Lung microvascular endothelial cell (primary cell): Measurements from ENCODE around the gene TMX1. TPM values are rescaled to one million over a fixed set of nuclear protein-coding genes. Genes with fewer than 3 reads are reported as not detected.

ENCODE experiments used
- DNase-seq, 2 donors: peaks; one replicate each; pipeline versions ENCODE4 v3.0.0 to v3.0.0-alpha.2; 2010; ENCODE audit warnings: low read depth in 2 of 2
- total RNA-seq: library from RNA; depleted of rRNA; stranded (reverse); fragments of >200 nt; gene quantifications from 2 replicates; pipeline ENCODE4 v1.2.1, GENCODE V29; 2014

TMX1 gene
- total RNA-seq, 1 donor from 2014 or later: 40.5 TPM

DNA sequence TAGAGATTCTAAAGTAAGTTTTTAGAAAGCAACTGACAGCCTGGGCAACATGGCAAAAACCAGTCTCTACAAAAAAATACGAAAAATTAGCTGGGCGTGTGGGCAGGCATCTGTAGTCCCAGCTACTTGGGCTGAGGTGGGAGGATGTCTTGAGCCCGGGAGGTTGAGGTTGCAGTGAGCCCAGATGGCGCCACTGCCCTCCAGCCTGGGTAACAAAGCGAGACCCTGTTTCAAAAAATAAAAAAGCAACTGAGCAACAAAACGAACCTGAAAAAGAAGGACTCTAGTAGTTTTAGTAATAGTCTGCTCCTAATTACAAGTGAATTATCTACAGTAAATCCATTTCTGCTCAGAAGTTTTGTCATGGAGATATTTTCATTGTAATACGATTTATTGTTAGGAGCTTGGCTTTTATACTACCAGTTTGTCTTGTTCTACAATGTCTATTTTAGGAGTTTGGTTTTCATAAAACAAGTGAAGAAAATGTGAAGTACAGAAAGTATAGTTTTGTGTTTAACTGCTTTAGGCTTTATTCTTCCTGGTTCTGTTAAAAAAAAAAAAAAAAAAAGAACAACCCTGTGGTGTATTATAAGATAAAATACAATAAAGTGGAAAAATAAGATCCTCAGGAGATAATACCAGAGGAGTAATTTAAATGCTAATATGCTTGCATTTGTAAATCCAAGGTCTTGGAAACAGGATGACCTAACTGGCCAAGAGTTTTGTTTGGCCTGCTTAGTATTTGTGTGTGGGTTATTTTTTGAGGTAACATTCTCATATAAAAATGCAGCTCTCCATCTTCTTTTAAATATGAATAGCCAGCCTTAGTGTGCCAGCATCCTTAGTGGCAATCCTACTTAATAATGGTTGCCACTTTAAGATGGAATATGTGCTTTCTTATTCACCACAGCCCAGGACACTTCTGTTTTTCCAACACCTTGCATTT lies 2.8 kb downstream of the TMX1 start:
- DNase-seq: no peak

DNA sequence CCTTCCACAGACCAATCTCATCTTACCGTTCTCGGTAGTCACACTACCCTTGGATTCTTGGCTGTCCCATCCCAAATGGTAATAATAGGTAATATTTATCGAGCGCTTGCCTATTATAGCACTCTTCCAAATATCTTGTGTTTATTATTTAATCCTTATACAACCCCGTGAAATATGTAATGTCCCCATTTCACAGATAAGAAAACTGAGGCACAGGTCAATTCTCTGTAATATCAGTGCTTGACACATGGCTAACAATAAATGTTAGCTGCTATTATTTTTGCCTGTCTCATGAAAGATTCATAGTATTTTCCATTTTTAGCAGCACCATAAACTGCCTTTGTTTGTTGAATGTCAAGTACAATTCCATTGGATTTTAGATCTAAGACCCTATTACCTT lies 4.5 kb downstream of the TMX1 start:
- DNase-seq: no peak

DNA sequence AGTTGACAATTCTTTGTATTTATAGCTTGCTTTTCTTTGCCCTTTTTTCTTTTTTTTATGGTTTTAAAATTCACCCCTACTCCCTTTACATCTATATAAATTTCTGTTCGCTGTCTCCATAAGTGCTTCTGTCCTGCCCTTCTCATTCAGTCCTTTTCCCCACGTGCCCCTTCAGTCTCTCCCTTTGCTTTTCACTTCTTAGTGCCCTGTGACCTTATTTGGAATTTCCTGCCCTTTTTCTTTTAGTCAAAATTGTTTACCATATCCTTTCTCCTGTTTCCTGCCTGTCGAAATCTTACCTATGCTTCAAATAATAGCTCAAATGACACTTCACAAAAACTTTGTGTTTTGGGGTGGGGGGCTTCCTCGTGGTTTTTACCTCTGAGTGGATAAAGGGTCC lies 6.0 kb downstream of the TMX1 start:
- DNase-seq: no peak

DNA sequence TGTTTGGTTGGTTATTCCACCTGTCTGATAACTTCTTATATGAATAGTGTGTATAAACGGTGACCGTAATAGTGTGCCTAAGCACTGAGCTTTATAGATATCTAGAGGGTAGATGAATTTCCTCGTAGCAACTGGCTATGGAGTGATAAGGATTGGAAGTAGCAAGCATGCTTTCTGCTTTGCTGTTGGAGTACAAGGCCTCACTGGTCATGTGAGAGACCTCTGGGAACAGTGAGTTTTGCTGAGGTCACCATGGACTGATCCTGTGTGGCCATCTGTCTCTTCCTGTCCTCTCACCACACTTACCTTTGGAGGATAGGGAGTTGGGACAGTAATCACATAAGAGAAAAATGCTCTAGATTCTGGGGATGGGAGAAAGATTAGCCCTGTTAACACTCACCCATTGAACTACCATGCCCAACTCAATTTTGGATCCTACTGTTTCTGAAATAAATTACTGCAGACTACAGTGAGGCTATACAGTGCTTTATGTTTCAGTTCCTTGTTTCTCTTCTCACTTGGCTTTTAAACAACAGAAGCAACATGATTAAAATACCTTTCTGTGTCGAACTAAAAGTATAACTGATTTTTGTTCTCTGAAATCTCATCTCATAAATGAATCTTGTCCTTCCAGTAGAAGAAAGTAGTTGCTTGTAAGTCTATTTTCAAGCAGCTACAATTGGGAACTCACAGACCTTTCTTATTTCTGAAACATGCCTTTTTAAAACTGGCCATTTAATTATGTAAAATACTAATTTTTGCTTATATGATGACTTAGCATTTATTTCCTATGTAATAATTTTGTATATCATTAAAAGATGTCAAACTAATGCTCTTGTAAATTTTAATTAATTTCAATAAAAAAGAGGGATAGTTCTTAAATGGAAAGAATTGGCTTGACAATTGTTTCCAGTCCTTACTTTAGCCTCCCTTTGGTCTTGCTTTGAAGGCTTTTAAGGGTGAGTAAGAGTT lies 8.3 kb downstream of the TMX1 start:
- DNase-seq: no peak

DNA sequence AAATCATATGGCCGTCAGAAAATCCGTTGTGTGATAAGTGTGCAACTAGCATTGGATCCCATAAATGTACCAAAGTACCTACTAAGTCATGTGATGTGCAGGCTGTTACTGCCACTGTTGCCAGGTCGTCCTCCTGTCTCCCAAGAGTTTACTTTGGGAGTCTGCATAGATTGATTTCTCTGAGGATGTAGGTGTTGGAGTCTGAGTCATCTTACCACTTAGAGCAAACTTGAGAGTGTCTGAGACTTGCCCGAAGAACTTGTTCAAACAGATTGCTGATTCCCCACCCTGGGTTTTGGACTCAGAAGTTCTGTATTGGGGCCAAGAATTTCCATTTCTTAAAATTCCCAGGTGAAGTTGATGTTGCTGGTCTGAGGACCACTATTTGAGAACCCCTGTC lies 11.4 kb downstream of the TMX1 start:
- no peak for DNase-seq

DNA sequence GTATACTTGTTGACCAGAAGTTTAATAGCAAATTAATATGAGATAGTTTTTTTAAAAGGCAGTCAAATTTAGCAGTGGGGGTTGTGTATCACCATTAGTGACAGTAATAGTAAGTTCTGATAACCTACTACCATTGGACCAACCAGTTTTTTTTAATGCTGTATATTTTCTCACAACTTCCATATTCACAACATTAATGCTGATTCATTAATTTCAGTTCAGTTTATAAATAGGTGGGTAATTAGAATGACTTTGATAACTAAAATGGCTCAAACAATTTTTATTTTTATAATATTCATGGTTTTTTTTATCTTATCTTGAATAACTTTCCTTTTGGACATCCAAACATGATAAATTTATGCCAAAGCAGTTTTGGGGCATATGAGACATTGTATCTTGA lies 13.8 kb downstream of the TMX1 start:
- DNase-seq: no peak

DNA sequence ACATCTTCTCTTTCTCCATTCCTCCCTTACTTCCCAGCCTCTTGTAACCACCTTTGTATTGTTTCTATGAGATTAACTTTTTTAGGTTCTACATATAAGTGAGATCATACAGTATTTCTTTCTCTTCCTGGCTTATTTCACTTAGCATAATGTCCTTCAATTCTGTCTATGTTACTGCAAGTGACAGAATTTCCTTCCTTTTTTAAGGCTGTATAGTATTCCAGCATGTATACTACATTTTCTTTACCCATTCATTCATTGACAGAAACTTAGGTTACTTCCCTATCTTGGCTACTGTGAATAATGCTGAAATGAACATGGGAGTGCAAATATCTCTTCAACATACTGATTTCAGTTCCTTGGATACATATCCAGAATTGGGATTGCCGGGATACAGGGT lies 18.2 kb downstream of the TMX1 start:
- no peak for DNase-seq

DNA sequence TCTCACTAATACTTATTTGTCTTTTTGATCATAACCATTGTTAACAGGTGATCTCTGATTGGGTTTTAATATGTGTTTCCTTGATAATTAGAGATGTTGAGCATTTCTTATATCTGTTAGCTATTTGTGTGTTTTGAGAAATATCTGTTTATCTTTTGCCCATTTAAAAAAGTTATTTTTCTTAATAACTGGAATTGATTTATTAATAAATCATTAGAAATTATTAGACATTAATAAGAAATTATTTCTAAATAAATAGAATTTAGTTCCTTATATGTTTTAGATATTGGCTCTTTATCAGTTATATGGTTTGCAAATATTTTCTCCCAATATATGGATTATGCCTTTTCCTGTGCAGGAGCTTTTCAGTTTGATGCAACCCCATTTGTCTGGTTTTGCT lies 18.7 kb downstream of the TMX1 start:
- DNase-seq: no peak

DNA sequence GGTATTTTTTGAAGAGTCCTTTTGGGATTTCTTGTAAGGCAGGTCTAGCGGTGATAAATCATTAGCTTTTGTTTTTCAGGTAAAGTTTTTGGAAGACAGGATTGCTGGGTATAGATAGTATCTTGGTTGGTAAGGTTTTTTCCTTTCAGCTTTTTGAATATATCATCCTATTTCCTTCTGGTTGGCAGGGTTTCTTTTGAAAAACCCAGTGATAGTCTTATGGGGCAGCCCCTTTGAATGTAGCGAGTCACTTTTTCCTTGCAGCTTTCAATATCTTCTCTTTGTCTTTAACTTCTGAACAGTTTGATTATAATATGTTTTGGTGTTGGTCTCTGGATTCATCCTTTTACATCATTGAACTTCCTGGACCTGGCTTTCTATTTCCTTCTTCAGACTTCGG lies 20.2 kb downstream of the TMX1 start:
- DNase-seq: no peak

DNA sequence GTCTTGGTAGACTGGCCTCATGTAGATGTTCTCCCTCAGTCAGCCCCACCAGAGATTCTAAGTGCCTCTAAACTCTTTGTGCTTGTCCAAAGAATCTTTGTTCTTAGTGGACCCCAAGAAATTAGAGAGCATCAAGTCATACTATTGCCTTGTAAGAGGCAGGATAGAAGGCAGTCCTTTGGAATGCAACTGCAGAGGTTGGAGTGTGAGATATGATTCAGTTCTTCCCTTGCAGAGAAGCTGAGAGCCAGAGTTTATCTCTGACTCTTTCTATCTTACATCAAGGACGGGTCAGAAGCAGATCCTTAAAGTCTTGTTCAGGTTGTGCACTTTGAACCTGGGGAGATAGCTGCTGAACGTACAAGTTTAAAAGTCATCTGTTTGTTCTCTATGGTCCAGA lies 21.1 kb downstream of the TMX1 start:
- DNase-seq: no peak

DNA sequence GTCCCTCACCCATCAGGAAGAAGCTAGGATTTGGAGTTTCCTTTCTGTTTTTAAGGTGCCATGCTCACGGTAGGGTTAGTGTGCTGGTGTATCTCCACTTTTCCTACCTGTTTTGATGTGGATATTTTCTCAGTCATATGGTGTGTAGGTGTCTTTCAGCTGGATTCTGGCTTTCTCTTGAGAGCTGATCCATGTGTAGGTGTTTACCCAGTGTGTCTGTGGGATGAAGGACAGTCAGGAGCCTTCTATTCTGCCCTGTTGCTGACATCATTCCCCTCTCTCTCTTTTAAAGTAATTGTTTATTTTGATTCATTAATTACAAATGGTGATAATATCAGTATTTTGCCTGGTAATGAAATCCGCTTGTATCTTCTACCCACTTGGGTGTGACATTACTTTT lies 22.8 kb downstream of the TMX1 start:
- DNase-seq: no peak

DNA sequence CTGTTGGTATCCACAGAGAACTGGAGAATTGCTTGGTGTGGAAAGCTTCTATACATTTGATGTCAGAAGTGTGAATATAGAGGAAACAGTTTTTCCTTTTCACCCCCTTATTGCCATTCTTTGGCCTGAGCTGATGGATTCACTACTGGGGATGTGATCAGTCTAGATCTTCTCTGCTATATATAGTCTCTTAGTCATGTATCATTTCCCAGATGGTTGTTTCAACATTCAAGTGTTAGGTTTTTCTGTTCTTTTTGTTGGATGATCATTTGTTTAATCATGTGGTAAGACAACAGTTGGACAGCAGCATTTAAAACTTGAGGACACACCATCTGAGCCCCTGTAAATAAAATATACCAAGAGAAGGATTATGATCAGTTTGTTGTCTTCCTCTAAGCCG lies 29.6 kb downstream of the TMX1 start:
- no peak for DNase-seq

DNA sequence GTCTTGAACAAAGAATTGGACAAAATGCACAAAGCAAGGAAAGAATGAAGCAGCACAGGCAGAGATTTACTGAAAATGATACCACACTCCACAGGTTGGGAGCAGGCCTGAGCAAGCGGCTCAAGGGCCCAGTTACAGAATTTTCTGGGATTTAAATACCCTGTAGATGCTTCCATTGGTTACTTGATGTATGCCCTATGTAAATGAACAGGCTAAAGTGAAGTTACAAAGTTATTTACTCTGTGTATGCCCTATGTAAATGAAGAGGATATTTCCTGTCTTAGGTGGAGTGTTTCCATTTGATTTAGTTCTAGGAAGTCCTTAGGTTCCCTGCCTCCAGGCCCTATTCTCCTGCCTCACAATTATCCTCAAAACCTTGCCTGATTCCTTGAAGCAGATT lies 36.6 kb downstream of the TMX1 start:
- no peak for DNase-seq

DNA sequence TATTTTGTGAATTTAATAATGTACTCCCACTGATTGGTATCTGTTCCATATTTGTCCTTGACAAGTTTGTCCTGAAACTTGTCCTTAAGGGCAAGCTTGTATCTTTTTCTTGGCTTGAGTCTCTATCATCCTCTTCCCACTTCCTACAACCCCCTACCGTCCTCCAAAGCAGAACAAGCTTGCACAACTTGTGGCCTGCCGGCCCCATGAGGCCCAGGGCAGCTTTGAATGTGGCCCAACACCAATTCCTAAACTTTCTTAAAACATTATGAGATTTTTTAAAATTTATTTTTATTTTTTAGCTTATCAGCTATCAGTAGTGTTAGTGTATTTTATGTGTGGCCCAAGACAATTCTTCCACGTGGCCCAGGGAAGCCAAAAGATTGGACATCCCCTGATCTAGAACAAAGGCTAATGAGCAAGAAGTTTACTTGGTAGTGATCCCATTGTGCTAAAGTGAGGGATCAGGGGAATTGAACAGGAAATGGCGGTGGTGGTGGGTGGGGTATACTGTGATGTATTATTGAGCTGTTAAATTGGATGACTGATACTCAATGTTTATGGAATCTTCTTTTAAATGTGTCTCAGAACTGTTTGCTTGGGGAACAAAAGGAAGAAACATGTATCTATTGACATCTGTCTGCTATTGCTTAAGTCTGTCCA lies 37.8 kb downstream of the TMX1 start:
- DNase-seq: no peak

DNA sequence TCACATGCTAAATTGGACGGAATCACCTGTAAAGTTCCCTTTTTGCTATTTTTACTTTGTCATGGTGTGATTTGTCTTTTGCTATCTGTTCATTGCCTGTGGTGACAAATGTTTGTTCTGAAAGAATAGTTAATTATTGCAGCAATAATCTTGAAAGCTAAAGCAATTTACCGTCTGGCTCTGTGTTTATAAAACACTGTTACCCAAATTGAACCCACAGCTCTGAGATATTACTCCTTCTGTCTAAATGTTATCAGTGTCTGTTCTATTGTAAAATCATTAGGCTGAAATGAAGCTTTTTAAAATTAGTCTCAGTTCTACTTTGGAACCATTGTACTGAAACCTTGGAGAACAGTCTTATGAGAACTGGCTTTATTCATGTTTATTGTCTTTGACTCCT lies 42.5 kb downstream of the TMX1 start:
- no peak for DNase-seq

DNA sequence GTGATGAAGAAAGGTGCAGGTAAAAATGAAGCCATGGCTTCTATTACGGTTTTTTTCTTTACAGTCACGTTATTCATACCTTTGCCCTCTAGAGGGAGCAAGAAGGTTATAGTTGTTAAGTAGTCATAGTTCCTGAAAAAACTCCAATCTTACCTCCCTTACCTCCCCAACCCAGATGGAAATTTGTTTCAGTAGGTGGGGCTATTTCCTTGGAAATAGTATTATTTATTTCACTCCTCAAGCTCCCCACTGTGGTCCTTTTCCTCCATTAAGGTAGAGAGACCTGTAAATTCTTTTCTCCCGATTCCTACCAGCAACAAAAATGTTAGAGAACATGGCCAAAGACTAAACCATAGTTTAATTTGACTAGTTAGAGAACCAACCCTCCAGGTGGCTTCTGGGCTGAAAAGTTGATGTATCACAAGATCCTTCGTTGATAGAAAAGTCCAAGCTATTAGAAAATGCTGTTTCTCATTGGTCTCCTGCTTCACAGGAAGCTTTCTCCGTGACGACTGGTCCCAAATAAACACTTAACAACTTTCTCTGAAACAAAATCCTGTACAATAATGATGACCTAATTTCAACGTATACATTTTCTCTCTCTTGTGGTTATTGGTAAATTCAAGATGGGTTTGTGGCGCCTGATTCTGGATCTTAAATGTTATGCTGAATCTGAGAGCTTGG lies 43.5 kb downstream of the TMX1 start:
- peak; percentile 91 to 92 for DNase-seq

DNA sequence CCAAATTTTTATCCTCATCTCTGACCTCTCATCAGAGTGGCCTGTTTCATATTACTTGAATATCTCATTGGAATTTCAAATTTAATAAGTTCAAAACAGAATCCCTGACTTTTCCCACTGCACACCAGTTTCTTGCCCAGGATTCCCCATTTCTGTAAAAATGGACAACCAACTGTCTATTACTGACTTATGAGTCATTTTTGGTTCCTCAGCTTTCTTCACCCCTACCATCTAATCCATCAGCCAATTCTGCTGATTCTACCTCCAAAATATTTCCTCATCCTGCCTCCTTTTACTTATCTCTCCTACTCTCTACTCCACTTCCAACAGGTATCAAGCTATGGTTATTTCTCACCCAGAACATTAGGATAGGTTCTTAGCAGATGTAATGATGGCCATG lies 44.2 kb downstream of the TMX1 start:
- DNase-seq: no peak

DNA sequence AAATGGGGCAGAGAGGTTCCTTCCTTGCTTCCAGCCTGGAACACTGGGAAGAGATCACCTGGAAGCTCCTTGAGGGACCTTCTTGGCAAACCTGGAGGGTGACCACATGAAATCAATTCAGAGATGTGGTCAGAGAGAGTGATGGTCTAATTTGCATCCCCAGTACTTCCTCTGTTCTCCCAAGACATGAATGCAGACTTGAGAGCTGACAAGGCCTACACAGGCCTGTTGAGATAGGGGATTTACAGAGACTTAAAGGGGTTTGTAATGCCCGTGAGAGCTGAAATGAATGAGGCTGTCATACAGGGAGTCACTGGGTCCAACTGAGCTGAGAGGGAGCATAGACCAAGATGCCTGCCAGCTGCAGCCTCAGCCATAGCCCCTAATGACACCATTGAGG lies 45.1 kb downstream of the TMX1 start:
- DNase-seq: no peak

DNA sequence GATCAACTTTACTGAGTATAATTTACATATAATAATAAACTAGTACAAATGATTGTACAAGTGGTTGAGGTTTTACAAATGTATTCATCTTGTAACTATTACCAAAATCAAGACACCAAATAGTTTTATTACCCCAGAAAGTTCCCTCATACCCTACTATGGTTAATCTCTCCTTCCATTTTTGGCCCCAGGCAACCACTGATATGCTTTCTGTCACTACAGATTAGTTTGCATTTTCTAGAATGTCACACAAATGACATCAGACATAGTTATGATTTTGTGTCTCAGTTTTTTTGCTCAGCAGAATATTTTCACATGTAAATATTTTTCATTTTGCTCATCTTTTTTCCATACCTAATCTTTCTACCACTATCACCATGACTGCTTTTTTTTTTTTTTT lies 49.1 kb downstream of the TMX1 start:
- DNase-seq: no peak

DNA sequence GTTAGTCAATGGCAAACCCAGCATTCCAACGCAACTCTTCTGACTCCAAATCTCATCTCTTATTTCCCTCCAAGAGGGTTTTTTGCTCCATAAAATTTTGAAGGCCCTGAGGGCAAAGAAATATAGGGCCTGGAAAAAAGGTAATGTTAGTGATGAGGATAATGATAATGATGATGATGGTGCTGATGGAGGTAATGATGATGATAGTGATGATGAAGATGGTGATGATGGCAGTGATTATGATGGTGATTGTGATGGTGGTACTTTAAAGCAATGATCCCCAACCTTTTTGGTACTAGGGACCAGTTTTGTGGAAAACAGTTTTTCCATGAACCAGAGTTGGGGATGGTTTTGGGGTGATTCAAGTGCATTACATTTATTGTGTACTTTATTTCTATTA lies 50.1 kb downstream of the TMX1 start:
- no peak for DNase-seq

DNA sequence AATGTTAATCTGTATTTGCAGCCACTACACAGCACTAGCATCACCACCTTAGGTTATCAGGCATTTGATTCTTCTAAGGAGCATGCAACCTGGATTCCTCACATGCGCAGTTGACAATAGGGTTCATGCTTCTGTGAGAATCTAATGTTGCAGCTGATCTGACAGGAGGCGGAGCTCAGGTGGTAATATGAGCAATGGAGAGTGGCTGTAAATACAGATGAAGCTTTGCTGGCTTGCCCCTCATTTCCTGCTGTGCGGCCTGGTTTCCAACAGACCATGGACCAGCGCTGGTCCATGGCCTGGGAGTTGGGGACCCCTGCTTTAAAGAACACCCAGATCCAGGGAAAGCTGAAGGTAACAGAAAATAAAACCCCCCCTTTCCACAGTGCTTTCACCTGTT lies 51.0 kb downstream of the TMX1 start:
- no peak for DNase-seq
